ENCODE results near the gene PLCXD1.
"Not testable (repeated sequence)": the region's sequence is repeated elsewhere in the genome, so short reads cannot be mapped to it uniquely, and the experiment has no call there.

GRCh38 chrX:264006-264405, 17.2 kb upstream of the PLCXD1 start:
- not testable (repeated sequence) for TF ChIP-seq CTCF, POLR2A, EP300 (IDR thresholded peaks at IDR 0.05)

All from tibial nerve (tissue), 4 donors.